Thymus (tissue), 11 donors: ENCODE results near the gene FLRT1. TPM values are rescaled to one million over a fixed set of nuclear protein-coding genes. Genes with fewer than 3 reads are reported as not detected.
A peak's percentile ranks its signal among the peaks of the same experiment; 100 is the strongest.

Experiments used
- DNase-seq, 9 donors: peaks; one replicate each; pipeline ENCODE4 v3.0.0-alpha.2; 2013; ENCODE audit warnings: low spot score in 9 of 9, low read depth in 6 of 9, missing footprints in 1 of 9
- H3K27ac ChIP-seq, 2 donors: one replicate each; pipeline ENCODE4 v1.5.1; 2013; ENCODE audit warnings: control low read depth in 1 of 2, low read depth in 1 of 2, low read length in 1 of 2, mild to moderate bottlenecking in 1 of 2, moderate library complexity in 1 of 2
- H3K27me3 ChIP-seq, 2 donors: one replicate each; pipeline ENCODE4 v1.5.1; 2013; ENCODE audit warnings: low read length in 1 of 2; ENCODE audit not compliant: control insufficient read depth in 2 of 2, insufficient read depth in 1 of 2
- H3K36me3 ChIP-seq, 2 donors: one replicate each; pipeline ENCODE4 v1.5.1; 2013; ENCODE audit warnings: low read length in 1 of 2, mild to moderate bottlenecking in 1 of 2, moderate library complexity in 1 of 2; ENCODE audit not compliant: control insufficient read depth in 2 of 2, insufficient read depth in 2 of 2
- H3K4me1 ChIP-seq, 2 donors: one replicate each; pipeline ENCODE4 v1.5.1; 2013; ENCODE audit warnings: low read length in 2 of 2; ENCODE audit not compliant: control insufficient read depth in 2 of 2, insufficient read depth in 2 of 2
- H3K4me3 ChIP-seq, 2 donors: one replicate each; pipeline ENCODE4 v1.5.1; 2013; ENCODE audit warnings: low read length in 2 of 2, control low read depth in 1 of 2, mild to moderate bottlenecking in 1 of 2
- H3K9me3 ChIP-seq, 2 donors: one replicate each; pipeline ENCODE4 v1.5.1; 2013; ENCODE audit warnings: low read length in 1 of 2, mild to moderate bottlenecking in 1 of 2; ENCODE audit not compliant: control insufficient read depth in 2 of 2, insufficient read depth in 1 of 2
- WGBS: extraction: QIAGEN DNeasy Blood & Tissue Kit; methylation state at CpG from one replicate; pipeline ENCODE4 v1.1.7; 2013; 5-methylcytosine and 5-hydroxymethylcytosine counted together
- polyA plus RNA-seq: library from polyadenylated mRNA; stranded (reverse); fragments of 200-250 nt; gene quantifications from one replicate; pipeline ENCODE4 v1.2.3, GENCODE V29; 2013
- total RNA-seq: library from RNA; stranded (reverse); fragments of 120-200 nt; gene quantifications from one replicate; pipeline ENCODE4 v1.2.4, GENCODE V29; 2013
- donor health status: healthy.

Gene FLRT1
- total and polyA plus RNA-seq, 2 donors = 0.05 to 0.07 TPM

DNA sequence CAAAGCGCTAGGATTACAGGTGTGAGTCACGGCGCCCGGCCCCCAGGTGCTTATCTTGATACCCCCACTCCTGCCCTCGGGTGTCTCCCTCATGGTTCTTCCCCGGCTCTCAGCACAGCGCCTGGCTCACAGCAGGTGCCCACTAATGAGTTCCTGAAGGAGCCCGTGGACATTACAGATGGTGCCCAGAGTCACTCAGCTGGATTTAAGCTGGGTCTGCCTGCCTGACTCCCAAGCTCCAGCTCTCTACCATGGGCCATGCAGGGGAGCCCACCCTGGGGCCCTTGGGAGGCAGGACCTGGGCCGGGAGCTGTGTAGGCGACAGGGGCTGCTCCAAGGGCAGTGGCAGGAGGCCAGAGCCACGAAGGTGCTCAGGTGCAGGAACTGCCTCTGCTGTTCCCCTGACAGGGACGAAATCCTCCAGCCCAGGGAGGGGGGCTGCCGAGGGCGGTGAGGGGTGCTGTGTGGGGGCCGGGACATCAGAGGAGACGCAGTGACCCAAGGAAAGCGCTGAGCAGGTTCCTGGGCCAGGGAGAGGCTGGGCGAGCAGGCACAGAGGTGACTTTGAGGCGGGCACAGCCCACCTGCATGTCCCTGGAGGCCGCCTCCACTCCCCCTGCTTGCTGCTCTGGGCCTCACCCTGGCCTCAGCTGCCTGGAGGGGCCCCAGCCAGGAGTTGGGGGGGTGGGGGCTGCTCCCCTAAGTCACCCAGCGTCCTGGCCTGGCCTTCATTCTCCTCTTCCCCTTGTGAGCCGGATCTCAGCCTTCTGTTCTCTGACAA lies 14.6 kb upstream of the FLRT1 start:
- Histone ChIP-seq H3K36me3 (no peaks in the 10 kb centered on the region), H3K27ac (no peak overlapping the region), H3K27me3 (peaks cover 0 to 4% of the 10 kb centered on the region in 2 donors), H3K4me1 (peaks cover 0 to 4% of the 10 kb centered on the region in 2 donors), H3K9me3 (no peaks in the 10 kb centered on the region), H3K4me3 (no peak overlapping the region)
- 89% methylated on average over 22 of the region's 22 CpGs for whole genome bisulfite sequencing
- no peak for DNase-seq

DNA sequence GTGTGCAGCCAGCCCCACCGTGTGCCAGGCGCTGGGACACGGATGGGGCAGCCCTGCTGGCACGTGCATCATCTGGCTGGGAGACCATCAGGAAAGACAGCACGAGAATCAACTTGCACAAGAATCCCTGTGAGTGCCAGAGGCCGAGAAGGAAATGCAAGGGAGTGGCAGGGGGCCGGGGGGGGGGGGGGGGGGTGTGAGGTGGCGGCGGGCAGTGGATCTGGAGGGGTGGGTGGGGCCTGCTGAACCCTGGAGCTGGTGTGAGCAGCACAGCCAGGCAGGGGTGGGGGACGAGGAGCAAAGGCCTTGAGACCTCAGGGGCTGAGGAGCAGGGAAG lies 14.0 kb upstream of the FLRT1 start:
- Histone ChIP-seq H3K4me3 (no peak overlapping the region), H3K9me3 (no peaks in the 10 kb centered on the region), H3K36me3 (no peaks in the 10 kb centered on the region), H3K4me1 (peaks cover 0 to 4% of the 10 kb centered on the region in 2 donors), H3K27me3 (peaks cover 0 to 4% of the 10 kb centered on the region in 2 donors), H3K27ac (no peak overlapping the region)
- 82% methylated on average over 10 of the region's 10 CpGs for WGBS
- no peak for DNase-seq

DNA sequence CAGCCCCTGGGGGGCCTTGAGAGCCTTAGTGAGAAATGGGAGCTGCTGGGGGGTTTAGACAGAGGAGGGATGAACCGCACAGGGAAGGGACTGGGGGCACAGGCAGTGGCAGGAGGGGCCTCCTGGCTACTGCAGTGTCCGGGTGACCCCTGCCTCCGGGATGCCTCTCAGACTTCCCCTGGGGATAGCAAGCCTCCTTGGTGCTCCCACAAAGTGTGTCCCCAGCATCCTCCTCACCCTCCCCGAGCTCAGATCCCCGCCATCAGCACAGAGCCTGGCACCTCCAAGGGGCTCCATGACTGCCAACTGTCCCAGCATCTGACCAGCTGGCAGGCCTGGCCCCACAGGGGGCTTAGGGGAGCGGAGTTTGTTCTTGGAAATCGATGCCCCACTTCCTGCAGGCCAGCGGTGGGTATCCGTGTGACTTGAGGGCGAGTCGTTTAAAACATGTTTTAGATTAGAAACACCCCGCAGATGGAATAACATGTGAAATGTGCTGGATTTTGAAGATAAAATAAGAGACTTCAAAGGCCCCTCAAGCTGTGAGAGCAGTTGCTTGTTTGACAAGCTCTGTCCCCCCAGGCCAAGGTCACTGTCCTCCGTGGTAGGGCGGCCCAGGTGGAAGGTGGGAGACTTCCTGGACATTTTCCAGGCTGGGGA lies 13.5 kb upstream of the FLRT1 start:
- Histone ChIP-seq H3K4me1 (peaks cover 0 to 7% of the 10 kb centered on the region in 2 donors), H3K27me3 (peaks cover 0 to 4% of the 10 kb centered on the region in 2 donors), H3K36me3 (no peaks in the 10 kb centered on the region), H3K4me3 (no peak overlapping the region), H3K27ac (no peak overlapping the region), H3K9me3 (no peaks in the 10 kb centered on the region)
- WGBS = 96% methylated on average over 14 of the region's 14 CpGs
- no peak for DNase-seq

DNA sequence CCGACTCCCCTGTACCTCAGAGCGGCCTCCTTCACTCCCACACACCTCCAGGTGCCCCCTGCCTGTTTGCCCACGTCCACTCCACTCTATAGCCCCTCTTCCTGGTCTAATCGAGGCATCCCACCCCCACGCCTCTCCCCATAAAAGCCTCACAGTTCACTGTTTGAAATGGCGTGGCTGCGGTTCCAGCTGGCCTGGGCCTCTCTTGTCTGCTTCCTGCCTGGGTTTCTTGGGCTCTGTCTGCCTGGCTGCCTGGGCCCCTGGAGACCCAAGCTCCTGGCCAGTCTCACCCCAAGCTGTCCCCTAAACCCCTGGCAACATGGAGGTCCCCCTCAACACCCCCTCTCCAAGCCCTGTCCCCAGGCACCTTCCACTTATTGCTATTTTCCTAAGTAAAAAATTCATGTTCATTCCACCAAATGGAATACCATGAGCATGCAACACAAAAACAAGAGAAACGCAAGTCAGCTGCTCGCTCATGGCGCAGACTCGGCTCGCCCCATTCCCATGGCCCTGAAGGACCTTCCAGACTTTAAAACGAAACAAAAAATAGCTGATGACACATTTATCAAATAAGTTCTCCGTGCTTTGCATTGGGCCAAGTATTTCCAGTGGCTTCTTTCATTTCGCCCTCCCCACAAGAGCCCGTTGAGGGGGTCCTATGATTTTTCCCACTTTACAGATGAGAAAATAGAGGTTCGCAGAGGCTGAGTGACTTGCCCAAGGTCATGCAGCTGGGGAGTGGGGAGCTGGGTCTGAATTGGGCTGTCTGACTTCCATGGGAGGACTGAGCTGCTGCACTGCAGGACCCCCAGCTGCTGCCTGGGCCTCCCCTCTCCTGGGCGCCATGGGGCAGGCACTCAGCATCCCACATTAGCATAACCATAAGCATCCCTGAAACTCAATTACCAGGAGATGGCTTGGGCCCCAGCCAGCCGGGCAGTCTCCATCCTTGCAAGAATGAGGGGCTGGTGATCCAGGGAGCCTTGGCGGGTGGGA lies 11.7 kb upstream of the FLRT1 start:
- Histone ChIP-seq H3K27me3 (peaks cover 0 to 14% of the 10 kb centered on the region in 2 donors), H3K4me3 (no peak overlapping the region), H3K9me3 (no peaks in the 10 kb centered on the region), H3K36me3 (no peaks in the 10 kb centered on the region), H3K27ac (no peak overlapping the region), H3K4me1 (peaks cover 0 to 24% of the 10 kb centered on the region in 2 donors)
- no peak for DNase-seq
- WGBS = 92% methylated on average over 20 of the region's 20 CpGs

DNA sequence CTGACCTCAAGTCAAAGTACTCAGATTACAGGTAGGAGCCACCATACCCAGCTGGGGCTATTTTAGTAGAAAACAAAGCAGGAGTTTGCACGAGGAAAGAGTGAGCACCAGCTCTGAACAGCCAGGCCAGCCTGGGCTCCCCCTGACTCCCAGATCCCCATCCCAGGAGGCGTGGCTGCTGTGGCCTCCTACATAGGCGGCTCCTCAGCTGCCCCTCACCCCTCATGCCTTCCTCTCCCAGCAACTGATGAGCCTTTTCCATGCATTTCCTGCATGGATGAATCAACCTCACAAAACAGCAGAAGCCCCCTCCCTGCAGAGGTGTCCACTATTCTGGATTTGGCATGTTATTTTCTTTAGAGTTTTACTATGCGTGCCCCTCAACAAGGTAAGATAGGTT lies 10.5 kb upstream of the FLRT1 start:
- no peak for DNase-seq
- H3K36me3 ChIP-seq = no peaks in the 10 kb centered on the region
- no peak overlapping the region for H3K4me3 ChIP-seq
- 96% methylated on average over 4 of the region's 4 CpGs for WGBS
- no peak overlapping the region for H3K27ac ChIP-seq
- H3K9me3 ChIP-seq = no peaks in the 10 kb centered on the region
- peaks cover 0 to 26% of the 10 kb centered on the region in 2 donors for H3K4me1 ChIP-seq
- peaks cover 0 to 21% of the 10 kb centered on the region in 2 donors for H3K27me3 ChIP-seq

DNA sequence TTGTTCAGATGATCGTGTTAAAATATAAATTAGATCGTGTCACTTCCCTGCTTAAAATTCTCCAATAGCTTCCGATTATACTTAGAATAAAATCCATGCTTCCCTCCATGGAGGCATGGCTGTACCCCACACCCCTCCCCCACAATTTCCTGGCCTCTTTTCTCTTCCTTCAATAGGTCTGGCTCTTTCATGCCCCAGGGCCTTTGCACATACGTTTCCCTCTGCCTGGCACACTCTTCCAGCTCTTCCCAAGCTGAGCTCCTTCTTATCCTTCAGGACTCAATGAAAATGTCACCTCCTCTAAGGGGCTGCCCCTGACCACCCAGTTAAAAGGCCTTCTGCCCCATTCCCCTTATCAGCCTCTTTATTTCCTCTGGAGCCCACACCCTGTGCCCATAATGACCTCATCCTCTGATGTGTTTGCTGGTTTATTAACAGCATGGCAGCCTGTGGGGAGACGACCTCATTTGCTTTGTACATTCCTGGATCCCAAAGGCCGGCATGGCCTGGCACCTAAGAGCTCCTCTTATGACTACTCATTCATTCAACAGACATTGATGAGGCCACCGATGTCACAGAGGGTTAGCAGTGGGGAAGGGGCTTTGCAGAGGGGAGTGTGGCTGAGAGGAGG lies 9.0 kb upstream of the FLRT1 start:
- DNase-seq = no peak
- Histone ChIP-seq H3K4me3 (no peak overlapping the region), H3K27me3 (peaks cover 2 to 24% of the 10 kb centered on the region in 2 donors), H3K36me3 (no peaks in the 10 kb centered on the region), H3K27ac (no peak overlapping the region), H3K4me1 (peaks cover 0 to 26% of the 10 kb centered on the region in 2 donors), H3K9me3 (no peaks in the 10 kb centered on the region)
- WGBS = 97% methylated on average over 7 of the region's 7 CpGs

DNA sequence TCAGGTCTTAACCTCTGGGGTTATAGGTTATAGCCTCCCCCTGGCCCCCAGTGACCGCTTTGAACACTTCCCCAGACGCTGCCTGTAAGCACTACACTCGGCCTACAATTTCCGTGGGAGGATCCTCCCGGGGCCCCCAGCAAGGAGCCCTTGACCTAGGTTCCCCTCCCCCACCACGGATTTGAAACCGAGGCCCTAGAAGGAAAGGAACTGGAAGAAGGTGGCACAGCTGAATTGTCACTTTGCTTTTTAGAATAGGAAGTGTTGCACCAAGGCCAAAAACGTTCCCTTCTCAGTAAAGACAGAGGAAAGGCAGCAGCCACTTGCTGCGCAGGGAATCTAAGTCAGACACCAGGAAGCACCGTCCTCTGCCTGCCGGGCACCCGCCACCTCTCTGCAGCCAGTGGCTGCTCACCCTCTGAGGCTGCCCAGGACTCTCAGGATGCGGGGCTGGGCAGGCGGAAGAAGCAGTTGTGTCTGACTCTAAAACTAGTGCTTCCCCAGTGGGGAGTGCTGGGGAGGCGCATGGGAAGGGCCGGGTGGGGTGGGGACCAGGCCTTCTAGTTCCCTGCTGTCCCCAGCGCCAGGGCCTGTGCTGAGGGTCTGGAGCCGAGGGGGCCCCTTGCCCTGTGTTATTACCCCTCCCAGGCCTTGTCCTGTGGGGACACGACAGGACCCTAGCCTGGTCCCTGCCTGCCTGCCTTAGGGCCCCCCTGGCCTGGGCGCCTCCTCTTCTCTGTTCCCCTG lies 7.9 kb upstream of the FLRT1 start:
- peaks cover 2 to 36% of the 10 kb centered on the region in 2 donors for H3K27me3 ChIP-seq
- DNase-seq = peak in 3 of 9 donors; percentile 9 to 49 (median 19)
- no peak overlapping the region for H3K27ac ChIP-seq
- WGBS = 35% methylated on average over 20 of the region's 20 CpGs
- H3K36me3 ChIP-seq = no peaks in the 10 kb centered on the region
- H3K9me3 ChIP-seq = no peaks in the 10 kb centered on the region
- H3K4me1 ChIP-seq = peaks cover 0 to 26% of the 10 kb centered on the region in 2 donors
- H3K4me3 ChIP-seq = no peak overlapping the region

DNA sequence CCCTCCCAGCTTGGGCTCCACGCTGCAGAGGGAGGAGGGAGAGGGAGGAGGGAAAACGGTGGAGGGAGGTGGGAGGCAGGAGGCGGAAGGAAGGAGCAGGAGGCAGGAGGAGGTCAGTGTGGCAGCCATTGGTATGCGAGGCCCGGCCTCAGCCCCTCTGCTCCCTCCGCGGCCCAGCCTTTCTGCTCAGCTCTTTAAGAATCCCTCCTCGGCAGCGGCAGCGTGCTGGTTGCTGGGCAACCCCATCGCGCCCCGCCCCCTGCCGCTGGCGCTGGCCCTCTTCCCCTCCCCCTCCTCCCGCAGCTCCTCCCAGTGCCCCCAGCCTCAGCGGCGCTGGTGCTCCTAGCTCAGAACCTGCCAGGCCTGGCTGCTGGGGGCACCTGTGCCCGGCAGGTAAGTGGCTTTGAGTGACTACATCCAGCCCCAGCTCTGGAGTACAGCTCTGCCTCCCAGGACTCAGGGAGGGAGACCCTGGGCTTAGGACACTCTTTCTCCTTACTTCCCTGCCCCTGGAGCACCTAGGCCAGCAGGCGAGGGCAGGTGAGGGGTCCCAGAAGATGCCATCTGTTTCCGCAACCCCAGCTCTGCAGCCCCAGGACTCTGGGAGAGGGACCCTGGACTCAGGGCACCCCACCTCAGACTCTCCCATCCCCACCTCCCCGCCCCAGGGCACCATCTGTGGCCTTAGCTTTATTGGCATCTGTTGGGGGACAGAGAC lies 7.2 kb upstream of the FLRT1 start:
- H3K36me3 ChIP-seq = no peaks in the 10 kb centered on the region
- peak in 8 of 9 donors; percentile 42 to 84 (median 64) for DNase-seq
- WGBS = 19% methylated on average over 22 of the region's 22 CpGs
- no peaks in the 10 kb centered on the region for H3K9me3 ChIP-seq
- H3K4me1 ChIP-seq = peaks cover 0 to 26% of the 10 kb centered on the region in 2 donors
- peaks cover 2 to 42% of the 10 kb centered on the region in 2 donors for H3K27me3 ChIP-seq
- H3K27ac ChIP-seq = no peak overlapping the region
- H3K4me3 ChIP-seq = no peak overlapping the region
